Neuron (in vitro differentiated cells): ENCODE data around the gene FBH1.
"Not testable (repeated sequence)": the region's sequence is repeated elsewhere in the genome, so short reads cannot be mapped to it uniquely, and the experiment has no call there.

Experiments
- H2AFZ ChIP-seq: one replicate; pipeline ENCODE4 v1.6.1; 2013; ENCODE audit warnings: low read depth, mild to moderate bottlenecking, inconsistent platforms, low read length, moderate library complexity
- H3K27me3 ChIP-seq: one replicate; pipeline ENCODE4 v1.6.1; 2013; ENCODE audit warnings: low read length; ENCODE audit not compliant: insufficient read depth
- H3K36me3 ChIP-seq: one replicate; pipeline ENCODE4 v1.6.1; 2013; ENCODE audit warnings: low read length; ENCODE audit not compliant: insufficient read depth
- H3K4me1 ChIP-seq: one replicate; pipeline ENCODE4 v1.6.1; 2013; ENCODE audit warnings: low read length; ENCODE audit not compliant: insufficient read depth
- H3K4me3 ChIP-seq: 2 replicates; pipeline ENCODE4 v1.5.1; 2013; ENCODE audit warnings: mild to moderate bottlenecking, low read length, moderate library complexity
- H3K9me3 ChIP-seq: one replicate; pipeline ENCODE4 v1.6.1; 2013; ENCODE audit warnings: low read length

FBH1 gene

GRCh38 chr10:5889624-5890451 is at the start of gene FBH1, which contains the start of gene ANKRD16:
Gene FBH1 (plus strand): TSS chr10:5890243. CDS start chr10:5890346, 103 bp downstream.
Gene ANKRD16 (minus strand): TSS chr10:5889893. CDS start chr10:5889354, 539 bp downstream.
- H3K9me3 ChIP-seq: peaks cover 3% of the 10 kb centered on the region
- peaks cover 20% of the 10 kb centered on the region for H3K4me1 ChIP-seq
- H3K4me3 ChIP-seq: peak within 1 kb of the TSS; percentile 92
- H2AFZ ChIP-seq: peak within 1 kb of the TSS; percentile 91
- H3K27me3 ChIP-seq: no peaks in the 10 kb centered on the region
- peaks cover 32% of the 10 kb centered on the region for H3K36me3 ChIP-seq

GRCh38 chr10:5840314-5841307 is 49.4 kb upstream of the FBH1 start:
- H3K36me3 ChIP-seq: no peaks in the 10 kb centered on the region
- peaks cover 10% of the 10 kb centered on the region for H3K4me1 ChIP-seq
- no peak overlapping the region for H3K4me3 ChIP-seq
- no peaks in the 10 kb centered on the region for H3K27me3 ChIP-seq
- no peak overlapping the region for H2AFZ ChIP-seq
- H3K9me3 ChIP-seq: no peaks in the 10 kb centered on the region

- no peak overlapping the region for H2AFZ ChIP-seq
- H3K4me3 ChIP-seq: no peak overlapping the region
- H3K4me1 ChIP-seq: peaks cover 10% of the 10 kb centered on the region
- H3K36me3 ChIP-seq: no peaks in the 10 kb centered on the region
- H3K9me3 ChIP-seq: no peaks in the 10 kb centered on the region
- H3K27me3 ChIP-seq: no peaks in the 10 kb centered on the region
Observed at GRCh38 chr10:5841965-5842364, 48.1 kb upstream of the FBH1 start.

GRCh38 chr10:5843686-5844344 is 46.2 kb upstream of the FBH1 start:
- H3K36me3 ChIP-seq: no peaks in the 10 kb centered on the region
- no peaks in the 10 kb centered on the region for H3K9me3 ChIP-seq
- H3K27me3 ChIP-seq: no peaks in the 10 kb centered on the region
- H2AFZ ChIP-seq: no peak overlapping the region
- H3K4me1 ChIP-seq: peaks cover 10% of the 10 kb centered on the region
- no peak overlapping the region for H3K4me3 ChIP-seq

- H3K4me3 ChIP-seq: no peak overlapping the region
Observed at GRCh38 chr10:5844345-5845055, 45.5 kb upstream of the FBH1 start.

GRCh38 chr10:5846667-5847066 is 43.4 kb upstream of the FBH1 start:
- H3K9me3 ChIP-seq, H3K4me3 ChIP-seq, H3K36me3 ChIP-seq, H3K4me1 ChIP-seq, H2AFZ ChIP-seq, H3K27me3 ChIP-seq: not testable (repeated sequence)

More at GRCh38 chr10:5844345-5845055, 45.5 kb upstream of the FBH1 start:
- Histone ChIP-seq H3K27me3 (no peaks in the 10 kb centered on the region), H3K4me1 (peaks cover 10% of the 10 kb centered on the region), H3K9me3 (no peaks in the 10 kb centered on the region), H3K36me3 (no peaks in the 10 kb centered on the region), H2AFZ (no peak overlapping the region)

- no peak overlapping the region for H3K4me3 ChIP-seq
- H3K4me1 ChIP-seq: no peaks in the 10 kb centered on the region
- H3K36me3 ChIP-seq: no peaks in the 10 kb centered on the region
- peaks cover 2% of the 10 kb centered on the region for H3K9me3 ChIP-seq
- no peak overlapping the region for H2AFZ ChIP-seq
- no peaks in the 10 kb centered on the region for H3K27me3 ChIP-seq
Observed at GRCh38 chr10:5854131-5854475, 35.9 kb upstream of the FBH1 start.

GRCh38 chr10:5855979-5856700 is 33.9 kb upstream of the FBH1 start:
- H3K4me3 ChIP-seq: no peak overlapping the region
- H3K36me3 ChIP-seq: no peaks in the 10 kb centered on the region
- no peaks in the 10 kb centered on the region for H3K4me1 ChIP-seq
- no peak overlapping the region for H2AFZ ChIP-seq
- H3K9me3 ChIP-seq: peaks cover 2% of the 10 kb centered on the region
- H3K27me3 ChIP-seq: no peaks in the 10 kb centered on the region

- H2AFZ ChIP-seq: no peak overlapping the region
- H3K9me3 ChIP-seq: peaks cover 2% of the 10 kb centered on the region
- no peaks in the 10 kb centered on the region for H3K27me3 ChIP-seq
- no peak overlapping the region for H3K4me3 ChIP-seq
- no peaks in the 10 kb centered on the region for H3K36me3 ChIP-seq
- no peaks in the 10 kb centered on the region for H3K4me1 ChIP-seq
Observed at GRCh38 chr10:5856701-5857004, 33.4 kb upstream of the FBH1 start.

GRCh38 chr10:5858811-5859210 is 31.2 kb upstream of the FBH1 start:
- H3K4me3 ChIP-seq: no peak overlapping the region
- H3K4me1 ChIP-seq: no peaks in the 10 kb centered on the region
- no peaks in the 10 kb centered on the region for H3K27me3 ChIP-seq
- no peak overlapping the region for H2AFZ ChIP-seq
- H3K36me3 ChIP-seq: peaks cover 3% of the 10 kb centered on the region
- no peaks in the 10 kb centered on the region for H3K9me3 ChIP-seq

GRCh38 chr10:5860066-5860465 is 30.0 kb upstream of the FBH1 start:
- Histone ChIP-seq H3K27me3 (no peaks in the 10 kb centered on the region), H2AFZ (no peak overlapping the region), H3K4me3 (no peak overlapping the region), H3K9me3 (no peaks in the 10 kb centered on the region), H3K36me3 (peaks cover 3% of the 10 kb centered on the region), H3K4me1 (no peaks in the 10 kb centered on the region)

GRCh38 chr10:5862360-5862961 is 27.6 kb upstream of the FBH1 start:
- Histone ChIP-seq H2AFZ (no peak overlapping the region), H3K4me1 (no peaks in the 10 kb centered on the region)

More at GRCh38 chr10:5862360-5862961, 27.6 kb upstream of the FBH1 start:
- H3K4me3 ChIP-seq: no peak overlapping the region
- peaks cover 3% of the 10 kb centered on the region for H3K36me3 ChIP-seq
- H3K27me3 ChIP-seq: no peaks in the 10 kb centered on the region
- H3K9me3 ChIP-seq: no peaks in the 10 kb centered on the region
